ENCODE measurements around the gene RSPO3. TPM values are rescaled to one million over a fixed set of nuclear protein-coding genes. Genes with fewer than 3 reads are reported as not detected.

RSPO3 gene
- polyA plus RNA-seq, 1 experiment, result not detected

DNA sequence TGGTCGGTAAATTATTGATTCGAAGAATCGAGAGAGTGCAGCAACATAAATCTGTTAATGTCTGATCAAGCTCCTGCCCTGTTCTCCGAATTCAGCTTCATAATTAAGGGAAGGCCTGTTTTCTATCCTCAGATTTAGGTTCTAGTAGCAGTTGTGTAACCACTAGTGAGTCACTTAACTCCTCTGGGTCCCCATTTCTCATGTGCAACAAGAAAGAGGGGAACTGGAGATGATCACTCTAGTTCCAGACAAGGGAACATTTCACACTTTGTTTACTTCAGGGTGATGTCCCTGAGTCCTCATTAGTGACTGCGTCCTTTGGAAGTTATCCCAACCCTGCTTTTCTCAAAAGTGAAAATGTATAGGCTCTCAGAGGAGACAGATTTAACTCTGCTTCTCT lies 80.1 kb downstream of the RSPO3 start:
- TF ChIP-seq, protein P1, sequence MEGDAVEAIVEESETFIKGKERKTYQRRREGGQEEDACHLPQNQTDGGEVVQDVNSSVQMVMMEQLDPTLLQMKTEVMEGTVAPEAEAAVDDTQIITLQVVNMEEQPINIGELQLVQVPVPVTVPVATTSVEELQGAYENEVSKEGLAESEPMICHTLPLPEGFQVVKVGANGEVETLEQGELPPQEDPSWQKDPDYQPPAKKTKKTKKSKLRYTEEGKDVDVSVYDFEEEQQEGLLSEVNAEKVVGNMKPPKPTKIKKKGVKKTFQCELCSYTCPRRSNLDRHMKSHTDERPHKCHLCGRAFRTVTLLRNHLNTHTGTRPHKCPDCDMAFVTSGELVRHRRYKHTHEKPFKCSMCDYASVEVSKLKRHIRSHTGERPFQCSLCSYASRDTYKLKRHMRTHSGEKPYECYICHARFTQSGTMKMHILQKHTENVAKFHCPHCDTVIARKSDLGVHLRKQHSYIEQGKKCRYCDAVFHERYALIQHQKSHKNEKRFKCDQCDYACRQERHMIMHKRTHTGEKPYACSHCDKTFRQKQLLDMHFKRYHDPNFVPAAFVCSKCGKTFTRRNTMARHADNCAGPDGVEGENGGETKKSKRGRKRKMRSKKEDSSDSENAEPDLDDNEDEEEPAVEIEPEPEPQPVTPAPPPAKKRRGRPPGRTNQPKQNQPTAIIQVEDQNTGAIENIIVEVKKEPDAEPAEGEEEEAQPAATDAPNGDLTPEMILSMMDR (IDR thresholded peaks at IDR 0.05; ENCODE audit: low read depth, low read length), result no peak
- no peak overlapping the region for H3K27ac ChIP-seq (ENCODE audit: low read depth, low read length)
- CTCF ChIA-PET, result no interaction called here

DNA sequence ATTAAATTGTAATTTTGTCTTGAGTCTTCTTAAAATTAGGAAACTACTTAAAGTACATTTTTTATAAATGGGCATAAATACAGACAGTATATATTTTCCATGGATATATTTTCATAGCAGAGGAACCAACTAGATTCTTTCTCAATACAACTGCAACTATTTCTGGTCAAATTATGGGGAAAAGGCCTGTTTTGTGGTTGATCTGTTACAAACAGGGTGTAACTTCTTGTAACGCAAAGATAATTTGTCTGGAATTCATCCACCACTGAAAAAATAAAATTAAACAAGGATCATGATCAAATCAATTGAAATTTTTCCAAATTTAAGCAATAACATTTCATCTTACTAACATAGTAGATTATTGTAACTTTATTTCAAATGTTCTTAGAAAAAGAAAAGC lies 81.0 kb downstream of the RSPO3 start:
- H3K27me3 ChIP-seq (ENCODE audit: control insufficient read depth, insufficient read depth, low read length), result no peaks in the 10 kb centered on the region
- TF ChIP-seq, protein P1 (IDR thresholded peaks at IDR 0.05; ENCODE audit: low read depth, low read length), result no peak
- no peak for DNase-seq (ENCODE audit: low read depth, low spot score)
- no peak overlapping the region for H3K27ac ChIP-seq (ENCODE audit: low read depth, low read length)
- no peaks in the 10 kb centered on the region for H3K9me3 ChIP-seq (ENCODE audit: control insufficient read depth, insufficient read depth, low read length)
- no peak overlapping the region for H3K4me3 ChIP-seq (ENCODE audit: low read depth, low read length)
- POLR2A ChIA-PET, result no interaction called here
- CTCF ChIA-PET, result no interaction called here

More for the DNA sequence above, 80.1 kb downstream of the RSPO3 start:
- no peaks in the 10 kb centered on the region for H3K9me3 ChIP-seq (ENCODE audit: control insufficient read depth, insufficient read depth, low read length)
- DNase-seq (ENCODE audit: low read depth, low spot score), result no peak
- H3K27me3 ChIP-seq (ENCODE audit: control insufficient read depth, insufficient read depth, low read length), result no peaks in the 10 kb centered on the region
- no peak overlapping the region for H3K4me3 ChIP-seq (ENCODE audit: low read depth, low read length)
- POLR2A ChIA-PET, result no interaction called here

DNA sequence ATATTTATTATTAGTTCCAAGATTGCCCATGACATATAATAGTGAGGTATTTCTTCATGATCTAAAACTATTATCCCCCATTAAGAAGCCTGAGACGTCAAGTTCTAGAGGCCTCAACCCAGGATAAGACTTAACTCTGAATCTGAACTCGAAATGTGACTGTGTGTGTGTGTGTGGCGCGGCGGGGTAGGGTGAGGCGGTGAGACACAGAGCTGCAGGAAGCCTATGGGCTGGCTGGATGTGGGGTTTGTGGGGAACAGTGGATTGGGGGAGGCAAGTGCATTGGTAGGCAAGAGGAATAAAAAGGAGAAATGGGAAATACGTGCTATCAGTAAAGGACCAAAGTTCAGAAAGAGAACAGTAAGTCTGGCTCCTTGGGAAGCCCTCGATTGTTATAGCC lies 81.6 kb downstream of the RSPO3 start:
- Histone ChIP-seq H3K4me3 (ENCODE audit: low read depth, low read length) (no peak overlapping the region), H3K27ac (ENCODE audit: low read depth, low read length) (no peak overlapping the region), H3K9me3 (ENCODE audit: control insufficient read depth, insufficient read depth, low read length) (no peaks in the 10 kb centered on the region), H3K27me3 (ENCODE audit: control insufficient read depth, insufficient read depth, low read length) (no peaks in the 10 kb centered on the region)
- POLR2A ChIA-PET, result no interaction called here
- DNase-seq (ENCODE audit: low read depth, low spot score), result no peak
- TF ChIP-seq, protein P1 (IDR thresholded peaks at IDR 0.05; ENCODE audit: low read depth, low read length), result no peak
- CTCF ChIA-PET, result interaction anchor here (1.0 kb wide), 1 partner anchor 9 kb away, joined by 4 read pairs; no protein-coding TSS in a partner anchor

DNA sequence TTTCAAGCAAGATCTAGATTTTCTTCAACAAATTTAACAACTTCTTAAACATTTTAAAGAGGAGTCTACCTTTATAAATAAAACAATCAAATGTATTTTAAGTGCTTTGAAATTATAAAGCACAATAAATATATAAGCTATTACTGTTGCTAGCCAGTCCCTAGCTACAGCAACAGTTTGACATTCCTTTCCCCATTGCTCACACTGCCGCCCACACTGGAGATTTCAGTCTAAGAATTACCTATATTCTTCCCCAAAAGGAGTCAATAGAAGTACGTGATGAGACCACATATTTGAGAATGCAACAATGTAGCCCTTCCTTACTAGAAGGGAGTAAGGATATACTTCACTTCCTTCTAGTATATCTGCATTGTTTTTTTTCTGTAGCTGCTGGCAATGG lies 82.8 kb downstream of the RSPO3 start:
- H3K4me3 ChIP-seq (ENCODE audit: low read depth, low read length), result no peak overlapping the region
- no peaks in the 10 kb centered on the region for H3K9me3 ChIP-seq (ENCODE audit: control insufficient read depth, insufficient read depth, low read length)
- TF ChIP-seq, protein P1 (IDR thresholded peaks at IDR 0.05; ENCODE audit: low read depth, low read length), result no peak
- no peak overlapping the region for H3K27ac ChIP-seq (ENCODE audit: low read depth, low read length)
- POLR2A ChIA-PET, result interaction anchor here (0.6 to 1.0 kb wide), 2 partner anchors 13 to 65 kb away, joined by 3 to 13 read pairs; partner anchors contain the start of gene RNF146
- CTCF ChIA-PET, result interaction anchor here (0.7 to 1.6 kb wide), 4 partner anchors 11 to 841 kb away, joined by 3 to 4 read pairs (median 4); no protein-coding TSS in a partner anchor
- no peaks in the 10 kb centered on the region for H3K27me3 ChIP-seq (ENCODE audit: control insufficient read depth, insufficient read depth, low read length)
- DNase-seq (ENCODE audit: low read depth, low spot score), result peak; percentile 21

DNA sequence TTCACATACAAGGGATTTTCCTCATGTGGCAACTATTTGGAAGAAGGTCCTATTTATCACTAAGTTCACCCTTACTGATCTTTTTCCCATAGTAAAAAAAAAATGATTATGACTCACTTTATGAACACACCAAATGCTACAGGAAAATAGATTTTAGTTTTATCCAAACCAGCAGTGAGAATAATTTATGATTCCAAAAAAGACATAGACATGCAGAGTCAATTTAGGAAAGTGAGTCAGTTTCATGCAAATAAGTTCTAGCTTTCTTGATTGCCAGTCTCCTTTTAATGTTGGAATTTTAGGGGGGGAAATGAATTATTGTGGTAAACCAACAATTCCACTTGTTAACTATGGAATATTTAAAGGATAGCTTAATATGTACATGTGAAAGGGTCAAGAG lies 84.2 kb downstream of the RSPO3 start:
- no peak overlapping the region for H3K4me3 ChIP-seq (ENCODE audit: low read depth, low read length)
- TF ChIP-seq, protein P1 (IDR thresholded peaks at IDR 0.05; ENCODE audit: low read depth, low read length), result no peak
- ChIA-PET POLR2A (no interaction called here), CTCF (interaction anchor here (1.6 kb wide), 1 partner anchor 12 kb away, joined by 4 read pairs; no protein-coding TSS in a partner anchor)
- no peaks in the 10 kb centered on the region for H3K9me3 ChIP-seq (ENCODE audit: control insufficient read depth, insufficient read depth, low read length)
- no peak for DNase-seq (ENCODE audit: low read depth, low spot score)
- no peaks in the 10 kb centered on the region for H3K27me3 ChIP-seq (ENCODE audit: control insufficient read depth, insufficient read depth, low read length)
- no peak overlapping the region for H3K27ac ChIP-seq (ENCODE audit: low read depth, low read length)
